Natural killer cell (primary cell): Measurements from ENCODE around the gene POU6F2. TPM values are rescaled to one million over a fixed set of nuclear protein-coding genes. Genes with fewer than 3 reads are reported as not detected.

Source experiments
- ATAC-seq, 3 donors: fragments of 150-1000 bp in 2 of 3; fragments of 200-7000 bp in 1 of 3; cut with Tn5 transposase; 1 replicate in 1 of 3; 2 replicates in 2 of 3; pipeline ENCODE4 v1.10.0; 2021; ENCODE audit warnings: mild to moderate bottlenecking in 2 of 3, moderate library complexity in 2 of 3
- DNase-seq, 2 donors: peaks; one replicate each; pipeline versions ENCODE4 v3.0.0 to v3.0.0-alpha.2; 2013 to 2021; ENCODE audit warnings: mixed read lengths in 1 of 2
- H3K27ac ChIP-seq: one replicate; pipeline ENCODE4 v1.5.1; 2013; ENCODE audit warnings: mild to moderate bottlenecking, low read length
- H3K27me3 ChIP-seq: one replicate; pipeline ENCODE4 v1.6.1; 2013; ENCODE audit warnings: low read length; ENCODE audit not compliant: control insufficient read depth, insufficient read depth
- H3K36me3 ChIP-seq: one replicate; pipeline ENCODE4 v1.6.1; 2013; ENCODE audit warnings: low read length; ENCODE audit not compliant: control insufficient read depth, insufficient read depth
- H3K4me1 ChIP-seq: one replicate; pipeline ENCODE4 v1.6.1; 2013; ENCODE audit warnings: low read length; ENCODE audit not compliant: control insufficient read depth, insufficient read depth
- H3K4me3 ChIP-seq: one replicate; pipeline ENCODE4 v1.5.1; 2013; ENCODE audit warnings: low read length
- H3K9me3 ChIP-seq: one replicate; pipeline ENCODE4 v1.6.1; 2013; ENCODE audit warnings: low read length; ENCODE audit not compliant: control insufficient read depth, insufficient read depth
- H3K27ac Mint-ChIP-seq, 2 donors: one replicate each; pipeline ENCODE4 v1.8.0; 2022; ENCODE audit warnings: mild to moderate bottlenecking in 2 of 2, mixed read lengths in 2 of 2, moderate library complexity in 1 of 2
- H3K27me3 Mint-ChIP-seq, 2 donors: one replicate each; pipeline ENCODE4 v1.8.0; 2022; ENCODE audit warnings: low read depth in 2 of 2, mixed read lengths in 2 of 2
- H3K36me3 Mint-ChIP-seq: one replicate; pipeline ENCODE4 v1.8.0; 2022; ENCODE audit warnings: mixed read lengths
- H3K4me1 Mint-ChIP-seq, 2 donors: one replicate each; pipeline ENCODE4 v1.8.0; 2022; ENCODE audit warnings: mixed read lengths in 2 of 2
- H3K4me3 Mint-ChIP-seq: one replicate; pipeline ENCODE4 v1.8.0; 2022; ENCODE audit warnings: mild to moderate bottlenecking, moderate library complexity, mixed read lengths
- H3K9me3 Mint-ChIP-seq, 2 donors: one replicate each; pipeline ENCODE4 v1.8.0; 2022; ENCODE audit warnings: mixed read lengths in 2 of 2
- CTCF ChIP-seq: fragments of 200-600 bp; IDR thresholded peaks from one replicate; pipeline ENCODE4 v1.8.0; 2022; ENCODE audit warnings: antibody characterized with exemption
- WGBS: methylation state at CpG from one replicate; pipeline ENCODE4 v1.1.7; 2013; ENCODE audit warnings: missing lambda C conversion rate; ENCODE audit not compliant: insufficient coverage; 5-methylcytosine and 5-hydroxymethylcytosine counted together
- intact Hi-C: fragments of 100-400 bp; cut with micrococcal nuclease; formaldehyde crosslinking; loops from one replicate; pipeline ENCODE4 v1.14.2; 2022
- total RNA-seq, 4 donors: library from RNA; stranded (reverse); fragments of 120-200 nt in 1 of 4; gene quantifications; one replicate each; pipeline versions ENCODE4 v1.2.3 to v1.2.4, GENCODE V29; 2013 to 2022

POU6F2 gene
- total RNA-seq, 3 donors from 2014 or later (not counting 1 experiment from before 2014, with no cell fraction given), result 0.28 to 0.29 TPM; not detected in 1

GRCh38 chr7:39402034-39402433, 424.3 kb downstream of the POU6F2 start:
- no peak for ATAC-seq
- Mint-ChIP-seq H3K9me3 (no peaks in the 10 kb centered on the region), H3K27ac (no peak overlapping the region), H3K4me3 (no peak overlapping the region), H3K36me3 (no peaks in the 10 kb centered on the region), H3K4me1 (no peaks in the 10 kb centered on the region), H3K27me3 (peaks cover 6 to 39% of the 10 kb centered on the region in 2 donors)
- Histone ChIP-seq H3K4me1 (no peaks in the 10 kb centered on the region), H3K27me3 (no peaks in the 10 kb centered on the region), H3K4me3 (no peak overlapping the region), H3K27ac (no peak overlapping the region), H3K36me3 (no peaks in the 10 kb centered on the region), H3K9me3 (no peaks in the 10 kb centered on the region)
- intact Hi-C loops, result no loop called here
- TF ChIP-seq CTCF, result no peak
- no peak for DNase-seq

- no peak overlapping the region for H3K27ac Mint-ChIP-seq
- DNase-seq, result no peak
- Histone ChIP-seq H3K27me3 (no peaks in the 10 kb centered on the region), H3K9me3 (no peaks in the 10 kb centered on the region), H3K36me3 (no peaks in the 10 kb centered on the region), H3K27ac (no peak overlapping the region), H3K4me1 (no peaks in the 10 kb centered on the region), H3K4me3 (no peak overlapping the region)
- H3K4me1 Mint-ChIP-seq, result no peaks in the 10 kb centered on the region
- H3K27me3 Mint-ChIP-seq, result peaks cover 6 to 30% of the 10 kb centered on the region in 2 donors
- no peak overlapping the region for H3K4me3 Mint-ChIP-seq
- no peaks in the 10 kb centered on the region for H3K36me3 Mint-ChIP-seq
- no peak for TF ChIP-seq CTCF
- no peaks in the 10 kb centered on the region for H3K9me3 Mint-ChIP-seq
- intact Hi-C loops, result no loop called here
- WGBS, result no CpG with 5 or more reads among the region's 1 CpG
- ATAC-seq, result no peak
Observed at GRCh38 chr7:39404907-39405306, 427.2 kb downstream of the POU6F2 start.

GRCh38 chr7:39405581-39405980, 427.9 kb downstream of the POU6F2 start:
- Mint-ChIP-seq H3K36me3 (no peaks in the 10 kb centered on the region), H3K27ac (no peak overlapping the region), H3K4me1 (no peaks in the 10 kb centered on the region), H3K27me3 (peaks cover 6 to 29% of the 10 kb centered on the region in 2 donors), H3K9me3 (no peaks in the 10 kb centered on the region), H3K4me3 (no peak overlapping the region)
- Histone ChIP-seq H3K9me3 (no peaks in the 10 kb centered on the region), H3K27me3 (no peaks in the 10 kb centered on the region), H3K4me3 (no peak overlapping the region), H3K27ac (no peak overlapping the region), H3K4me1 (no peaks in the 10 kb centered on the region), H3K36me3 (no peaks in the 10 kb centered on the region)
- ATAC-seq (no peak), DNase-seq (no peak)
- intact Hi-C loops, result no loop called here
- no peak for TF ChIP-seq CTCF
- whole genome bisulfite sequencing, result 92% methylated on average over 3 of the region's 3 CpGs

- H3K4me3 ChIP-seq, result no peak overlapping the region
- 86% methylated on average over 8 of the region's 10 CpGs for WGBS
- H3K9me3 ChIP-seq, result no peaks in the 10 kb centered on the region
- H3K4me1 ChIP-seq, result no peaks in the 10 kb centered on the region
- no peak overlapping the region for H3K27ac ChIP-seq
- no peak for ATAC-seq
- Mint-ChIP-seq H3K27me3 (peaks cover 6 to 29% of the 10 kb centered on the region in 2 donors), H3K27ac (no peak overlapping the region), H3K4me3 (no peak overlapping the region), H3K36me3 (no peaks in the 10 kb centered on the region), H3K9me3 (no peaks in the 10 kb centered on the region), H3K4me1 (no peaks in the 10 kb centered on the region)
- intact Hi-C loops, result no loop called here
- DNase-seq, result no peak
- no peaks in the 10 kb centered on the region for H3K36me3 ChIP-seq
- no peak for TF ChIP-seq CTCF
- no peaks in the 10 kb centered on the region for H3K27me3 ChIP-seq
Observed at GRCh38 chr7:39406467-39406866, 428.8 kb downstream of the POU6F2 start.
